DMS114 treated with DMSO at 0.1 percent for 48 hours (cell line): ENCODE data around the gene CYP4Z1.
"Not testable (repeated sequence)": the region's sequence is repeated elsewhere in the genome, so short reads cannot be mapped to it uniquely, and the experiment has no call there.

Source experiments
- DNase-seq: peaks from one replicate; lab custom pipeline; 2025; ENCODE audit not compliant: unreplicated experiment; lab: John Stamatoyannopoulos, UW

The CYP4Z1 gene

GRCh38 chr1:47126997-47127396, 60.0 kb downstream of the CYP4Z1 start:
- DNase-seq, result not testable (repeated sequence)

- no peak for DNase-seq
These were observed 61.2 kb downstream of the CYP4Z1 start for GRCh38 chr1:47128221-47128620.

- DNase-seq, result not testable (repeated sequence)
These were observed 61.8 kb downstream of the CYP4Z1 start for GRCh38 chr1:47128854-47129253.

- not testable (repeated sequence) for DNase-seq
These were observed 62.6 kb downstream of the CYP4Z1 start for GRCh38 chr1:47129489-47130230.

DNA sequence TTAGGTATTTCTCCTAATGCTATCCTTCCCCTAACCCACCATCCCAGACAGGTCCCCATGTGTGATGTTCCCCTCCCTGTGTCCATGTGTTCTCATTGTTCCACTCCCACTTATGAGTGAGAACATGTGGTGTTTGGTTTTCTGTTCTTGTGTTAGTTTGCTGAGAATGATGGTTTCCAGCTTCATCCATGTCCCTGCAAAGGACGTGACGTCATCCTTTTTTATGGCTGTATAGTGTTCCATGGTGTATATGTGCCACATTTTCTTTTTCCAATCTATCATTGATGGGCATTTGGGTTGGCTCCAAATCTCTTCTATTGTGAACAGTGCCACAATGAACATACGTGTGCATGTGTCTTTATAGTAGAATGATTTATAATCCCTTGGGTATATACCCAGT, 65.6 kb downstream of the CYP4Z1 start:
- DNase-seq, result not testable (repeated sequence)

DNA sequence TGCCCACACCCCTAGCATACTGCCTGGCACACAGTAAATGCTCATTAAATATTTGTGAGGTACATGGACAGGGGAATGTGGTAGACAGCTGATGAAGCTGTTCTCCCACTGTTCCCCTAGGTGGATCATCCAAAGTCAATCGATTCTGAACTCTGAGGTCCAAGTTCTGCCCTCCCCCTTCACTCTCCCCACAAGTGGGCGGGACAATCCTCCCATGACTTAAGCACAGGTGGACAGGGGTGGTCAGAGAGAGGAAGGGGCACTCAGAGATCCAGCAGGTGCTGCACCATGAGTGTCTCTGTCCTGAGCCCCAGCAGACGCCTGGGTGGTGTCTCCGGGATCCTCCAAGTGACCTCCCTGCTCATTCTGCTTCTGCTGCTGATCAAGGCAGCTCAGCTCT, 70.2 kb downstream of the CYP4Z1 start, which contains the start of gene CYP4A22:
Gene CYP4A22, plus strand, starts transcription at position 244 of the 400 bp plus-strand sequence. Its CDS starts 45 bp downstream, at position 289.
- no peak for DNase-seq

DNA sequence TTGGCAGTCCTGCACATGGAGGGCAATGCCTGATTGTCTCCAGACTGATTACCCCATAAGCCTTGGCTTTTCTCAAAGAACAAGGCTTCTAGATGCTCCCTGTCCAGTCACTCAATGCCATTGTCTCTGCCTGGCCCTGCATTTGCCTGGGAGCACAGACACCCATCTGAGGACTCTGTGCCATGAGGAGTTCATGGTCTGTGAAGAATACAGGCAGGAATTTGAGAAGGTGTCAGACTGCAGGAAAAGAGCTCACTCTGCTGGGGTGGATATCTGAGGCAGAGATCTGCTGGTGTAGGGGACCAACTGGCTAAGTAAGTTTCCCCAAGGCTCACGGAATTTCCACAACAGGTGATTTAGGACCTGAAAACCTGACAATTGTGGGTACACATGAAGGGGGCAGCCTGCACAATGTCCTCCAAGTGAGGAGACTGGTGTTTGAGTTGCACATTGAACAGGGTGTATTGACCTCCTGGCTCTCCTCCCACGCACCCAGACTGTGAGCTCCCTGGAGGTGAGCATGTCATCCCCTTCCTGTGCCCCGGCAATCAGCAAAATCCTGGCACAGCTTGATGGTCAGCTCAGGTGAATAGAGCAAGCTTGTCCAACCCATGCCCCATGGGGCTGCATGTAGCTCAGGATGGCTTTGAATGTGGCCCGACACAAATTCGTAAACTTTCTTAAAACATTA, 71.0 kb downstream of the CYP4Z1 start:
- DNase-seq, result no peak

- not testable (repeated sequence) for DNase-seq
These were observed 73.3 kb downstream of the CYP4Z1 start for GRCh38 chr1:47140358-47140757.

GRCh38 chr1:47143654-47144053, 76.6 kb downstream of the CYP4Z1 start:
- DNase-seq, result not testable (repeated sequence)

DNA sequence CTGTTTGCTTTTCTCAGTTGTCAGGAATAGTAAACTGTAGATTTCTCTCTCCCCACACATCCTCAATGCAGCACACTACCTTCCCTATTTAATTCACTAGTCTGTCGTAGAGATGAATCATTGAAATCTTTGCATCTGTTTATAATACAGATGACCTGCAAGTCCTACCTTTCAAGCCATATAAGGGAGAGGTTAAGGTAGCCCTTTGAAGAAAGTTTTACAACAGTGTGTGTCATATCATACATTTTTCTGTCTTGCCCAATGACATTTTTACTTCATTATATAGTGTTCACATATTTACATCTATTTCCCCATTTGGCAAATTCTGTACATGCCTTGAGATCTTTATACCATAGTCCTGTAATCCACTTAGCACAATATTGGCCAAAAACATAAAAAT, 79.5 kb downstream of the CYP4Z1 start:
- not testable (repeated sequence) for DNase-seq

GRCh38 chr1:47147047-47147785, 80.2 kb downstream of the CYP4Z1 start:
- DNase-seq, result no peak

DNA sequence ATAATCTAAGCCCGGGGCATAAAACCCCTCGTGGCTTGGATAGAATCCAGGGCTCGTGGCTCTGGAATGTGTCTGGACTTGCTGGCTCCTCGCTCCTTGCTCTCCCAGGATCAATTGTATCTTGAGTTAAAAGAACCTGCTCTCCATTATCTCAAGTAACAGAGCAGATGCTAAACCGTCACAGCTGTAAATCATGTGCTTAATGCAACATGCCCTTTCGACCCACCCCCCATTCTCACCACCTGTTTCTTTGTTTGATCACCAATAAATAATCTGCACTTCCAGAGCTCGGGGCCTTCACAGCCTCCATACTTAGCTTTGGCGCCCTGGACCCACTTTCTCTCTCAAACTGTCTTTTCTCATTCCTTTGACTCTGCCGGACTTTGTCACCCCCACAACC, 82.1 kb downstream of the CYP4Z1 start:
- not testable (repeated sequence) for DNase-seq

- not testable (repeated sequence) for DNase-seq
These were observed 89.4 kb downstream of the CYP4Z1 start for GRCh38 chr1:47156457-47156856.

- DNase-seq, result not testable (repeated sequence)
These were observed 90.9 kb downstream of the CYP4Z1 start for GRCh38 chr1:47157957-47158356.

- no peak for DNase-seq
These were observed 93.7 kb downstream of the CYP4Z1 start for GRCh38 chr1:47160716-47161115.

DNA sequence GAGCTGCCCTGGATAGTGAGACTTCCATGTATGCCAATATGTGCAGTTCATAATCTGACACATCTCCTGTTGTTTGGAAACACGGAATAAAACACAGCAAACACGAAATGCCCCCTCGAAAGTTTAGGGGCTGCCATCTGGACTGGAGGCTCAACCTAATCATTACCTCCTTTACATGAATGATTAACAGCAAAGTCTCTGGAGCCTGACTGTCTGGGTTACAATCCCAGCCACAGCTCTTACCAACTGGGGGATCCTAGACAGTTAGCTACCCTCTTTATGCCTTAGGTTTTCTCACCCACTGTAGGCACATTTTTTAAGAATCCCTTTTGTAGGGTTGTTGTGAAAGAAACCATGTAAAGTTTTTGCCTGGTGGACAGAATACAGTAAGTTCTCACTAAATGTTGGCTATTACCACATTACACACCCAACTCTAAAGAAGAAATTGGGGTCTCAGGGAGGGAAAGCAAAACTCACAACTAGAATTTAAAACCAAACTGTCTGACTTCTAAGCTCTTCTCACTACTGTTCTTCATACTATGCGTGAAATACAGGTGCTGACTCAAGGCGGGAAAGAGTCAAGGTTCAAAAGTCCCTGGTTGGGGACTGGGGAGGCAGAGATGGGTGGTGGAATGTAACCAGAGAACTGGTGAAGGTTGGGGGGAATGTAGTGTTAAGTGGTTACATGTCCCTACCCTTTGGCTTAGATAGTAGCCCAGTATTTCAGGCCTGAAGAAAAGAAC, 94.4 kb downstream of the CYP4Z1 start:
- no peak for DNase-seq

DNA sequence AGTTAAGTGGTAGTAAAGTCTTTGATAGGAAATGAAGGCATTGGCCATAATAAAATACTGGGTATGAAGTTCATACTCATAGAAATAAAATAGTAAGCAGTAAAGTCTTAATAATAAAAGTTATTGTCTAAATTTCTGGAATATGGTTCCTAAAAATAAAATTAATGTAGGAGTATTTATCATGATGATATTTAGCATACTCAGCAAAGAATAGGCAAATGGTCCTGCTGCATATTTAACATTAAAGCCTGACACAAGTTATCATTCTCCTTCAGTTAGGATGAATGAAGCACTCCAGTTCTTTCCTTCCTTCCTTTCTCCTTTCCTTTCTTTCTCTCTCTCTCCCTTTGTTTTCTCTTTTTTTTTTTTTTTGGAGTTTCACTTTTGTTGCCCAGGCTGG, 97.5 kb downstream of the CYP4Z1 start:
- no peak for DNase-seq
